GM12864 (cell line): Measurements from ENCODE around the gene LHX3.
"Not testable (repeated sequence)": the region's sequence is repeated elsewhere in the genome, so short reads cannot be mapped to it uniquely, and the experiment has no call there.

Experiments
- DNase-seq: peaks from one replicate; pipeline ENCODE4 v3.0.0-alpha.2; 2011; ENCODE audit warnings: low read depth
- H3K4me3 ChIP-seq: 2 replicates; pipeline ENCODE4 v1.5.1; 2011; ENCODE audit warnings: mild to moderate bottlenecking, low read depth, low read length, control low read depth
- CTCF ChIP-seq: IDR thresholded peaks from 2 replicates; pipeline ENCODE4 v1.5.1; 2011; ENCODE audit warnings: low read depth, mild to moderate bottlenecking, moderate library complexity, low read length, control low read depth, inconsistent platforms; ENCODE audit errors: missing control alignments

LHX3 gene

GRCh38 chr9:136152543-136152866 is 52.4 kb downstream of the LHX3 start:
- no peak for DNase-seq
- no peak for TF ChIP-seq CTCF
- H3K4me3 ChIP-seq: no peak overlapping the region

DNA sequence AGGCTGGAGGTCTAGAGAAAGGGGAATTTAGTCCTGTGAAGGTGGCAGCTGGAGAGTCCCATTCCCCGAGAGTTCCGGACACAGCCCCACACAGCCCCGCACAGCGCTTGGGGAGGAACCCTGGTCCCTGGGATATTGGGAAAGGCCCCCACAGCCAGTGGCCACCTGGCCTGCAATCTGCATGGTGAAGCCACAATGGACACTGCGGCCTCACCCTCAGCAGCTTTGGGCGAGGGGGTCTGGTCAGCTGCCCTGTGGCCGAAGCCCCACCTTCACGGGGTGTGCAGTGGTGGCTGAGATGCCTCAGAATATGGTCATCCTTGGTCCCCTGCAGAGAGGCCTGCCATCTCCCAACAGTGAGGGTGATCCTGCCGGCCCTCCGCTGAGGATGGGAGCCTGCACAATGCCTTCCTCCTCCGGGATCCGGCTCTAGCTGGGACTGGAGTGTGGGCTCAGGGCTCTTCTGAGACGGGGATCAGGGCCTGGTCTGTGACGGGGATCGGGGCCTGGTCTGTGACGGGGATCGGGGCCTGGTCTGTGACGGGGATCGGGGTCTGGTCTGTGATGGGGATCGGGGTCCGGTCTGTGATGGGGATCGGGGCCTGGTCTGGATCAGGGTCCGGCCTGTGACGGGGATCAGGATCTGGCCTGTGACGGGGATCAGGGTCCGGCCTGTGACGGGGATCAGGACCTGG is 52.9 kb downstream of the LHX3 start:
- no peak for TF ChIP-seq CTCF
- DNase-seq: no peak
- no peak overlapping the region for H3K4me3 ChIP-seq

DNA sequence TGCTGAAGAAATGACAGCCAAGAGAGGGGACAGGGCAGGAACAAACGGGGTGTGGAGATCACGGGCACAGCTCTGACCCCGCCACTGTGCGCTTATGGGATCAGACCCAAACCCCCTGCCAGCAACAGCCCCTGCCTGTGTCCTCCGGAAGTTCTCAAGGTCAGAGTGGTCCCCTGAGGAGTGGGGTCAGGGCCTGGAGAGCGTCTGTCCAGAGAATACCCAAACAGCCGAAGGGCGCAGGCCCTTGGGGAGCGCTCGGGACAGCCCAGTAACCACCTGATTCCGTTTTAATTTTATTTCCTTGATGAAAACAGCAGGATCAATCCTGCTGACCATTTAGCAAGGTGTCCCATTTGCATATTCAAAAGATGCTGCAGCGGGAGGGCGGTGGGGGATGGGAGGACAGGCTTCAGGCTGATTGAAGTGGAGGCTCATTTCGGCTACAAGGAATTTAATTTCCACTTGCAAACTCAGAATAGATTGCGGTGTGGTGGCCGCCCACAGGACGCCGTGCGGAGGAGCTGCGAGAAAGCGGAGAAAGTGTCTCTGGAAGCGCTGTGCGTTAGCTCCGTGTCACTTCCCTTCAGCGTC is 53.6 kb downstream of the LHX3 start:
- no peak for DNase-seq
- no peak for TF ChIP-seq CTCF
- no peak overlapping the region for H3K4me3 ChIP-seq

DNA sequence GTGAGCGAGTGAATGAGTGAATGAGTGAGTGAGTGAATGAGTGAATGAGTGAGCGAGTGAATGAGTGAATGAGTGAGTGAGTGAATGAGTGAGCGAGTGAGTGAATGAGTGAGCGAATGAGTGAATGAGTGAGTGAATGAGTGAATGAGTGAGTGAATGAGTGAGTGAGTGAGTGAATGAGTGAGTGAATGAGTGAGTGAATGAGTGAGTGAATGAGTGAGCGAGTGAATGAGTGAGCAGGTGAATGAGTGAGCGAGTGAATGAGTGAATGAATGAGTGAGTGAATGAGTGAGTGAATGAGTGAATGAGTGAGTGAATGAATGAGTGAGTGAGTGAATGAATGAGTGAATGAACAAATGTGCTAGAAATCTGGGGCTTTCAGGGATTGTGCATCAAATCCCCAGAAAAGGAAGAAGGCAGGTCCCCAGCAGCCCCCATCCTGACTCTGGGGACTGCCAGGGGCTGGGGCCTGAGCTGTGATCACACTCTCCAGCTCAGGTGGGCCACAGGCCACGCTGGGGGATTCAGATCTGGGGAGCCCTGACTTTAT is 54.2 kb downstream of the LHX3 start:
- not testable (repeated sequence) for DNase-seq, H3K4me3 ChIP-seq

GRCh38 chr9:136149853-136150252 is 55.1 kb downstream of the LHX3 start:
- no peak for DNase-seq
- no peak for TF ChIP-seq CTCF

DNA sequence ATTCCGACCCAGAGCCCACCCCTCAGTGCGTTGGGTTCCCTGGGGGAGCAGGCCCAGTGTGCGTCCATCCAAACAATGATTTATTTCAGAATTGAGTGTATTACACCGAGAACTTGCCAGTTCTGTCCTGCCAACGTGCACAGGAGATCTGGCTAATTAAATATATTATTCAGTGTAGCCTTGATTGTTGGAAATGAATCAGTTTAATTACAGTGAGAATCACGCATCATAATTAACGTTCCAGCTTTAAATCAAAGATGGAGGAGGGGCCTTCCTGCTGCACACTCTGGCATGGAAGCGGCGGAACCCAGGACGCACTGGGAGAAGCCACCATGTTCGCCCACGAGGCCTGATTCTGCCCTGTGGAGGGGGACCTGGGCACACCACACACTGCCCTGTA is 55.6 kb downstream of the LHX3 start:
- no peak for DNase-seq
- no peak overlapping the region for H3K4me3 ChIP-seq
- TF ChIP-seq CTCF: no peak

More at GRCh38 chr9:136149853-136150252, 55.1 kb downstream of the LHX3 start:
- no peak overlapping the region for H3K4me3 ChIP-seq

GRCh38 chr9:136148766-136149165 is 56.2 kb downstream of the LHX3 start:
- TF ChIP-seq CTCF: no peak
- no peak overlapping the region for H3K4me3 ChIP-seq
- DNase-seq: no peak
